GM12878 (cell line): ENCODE results near the gene PRPF40B. TPM values are rescaled to one million over a fixed set of nuclear protein-coding genes. Genes with fewer than 3 reads are reported as not detected.

Experiments used
- BCLAF1 ChIP-seq: fragments of 450-650 bp; IDR thresholded peaks from 2 replicates; pipeline ENCODE4 v1.6.1; 2017; ENCODE audit warnings: antibody characterized with exemption, mild to moderate bottlenecking, moderate library complexity
- EED ChIP-seq: sonication (generic); IDR thresholded peaks from 2 replicates; pipeline ENCODE4 v1.6.1; 2016; ENCODE audit warnings: antibody characterized with exemption, low read depth
- EP300 ChIP-seq, 2 experiments: fragments of 150-350 bp in 1 of 2; IDR thresholded peaks; 2 replicates each; pipeline ENCODE4 v1.6.1; 2011 to 2012; ENCODE audit warnings: low read depth in 2 of 2, low read length in 2 of 2, borderline replicate concordance in 1 of 2, improper control_type of control experiment in 1 of 2, inconsistent platforms in 1 of 2; ENCODE audit not compliant: control insufficient read depth in 1 of 2
- ETV6 ChIP-seq, 2 experiments: fragments of 450-650 bp in 1 of 2; IDR thresholded peaks in 1 of 2; conservative IDR thresholded peaks in 1 of 2; 2 replicates each; pipeline ENCODE4 v1.6.1; 2014; ENCODE audit warnings: antibody characterized with exemption in 1 of 2, borderline replicate concordance in 1 of 2, low read depth in 1 of 2, mild to moderate bottlenecking in 1 of 2, moderate library complexity in 1 of 2
- IKZF1 ChIP-seq: fragments of 450-650 bp; conservative IDR thresholded peaks from 2 replicates; pipeline ENCODE4 v1.6.1; 2017; ENCODE audit warnings: antibody characterized with exemption, mild to moderate bottlenecking
- MEF2A ChIP-seq: IDR thresholded peaks from 2 replicates; pipeline ENCODE4 v1.6.1; 2011; ENCODE audit warnings: low read depth, mild to moderate bottlenecking, low read length, moderate library complexity; ENCODE audit not compliant: insufficient read depth
- RELB ChIP-seq: fragments of 450-650 bp; IDR thresholded peaks from 2 replicates; pipeline ENCODE4 v1.6.1; 2017; ENCODE audit warnings: low read depth, mild to moderate bottlenecking, moderate library complexity
- REST ChIP-seq: IDR thresholded peaks from 2 replicates; pipeline ENCODE4 v1.6.1; 2012; ENCODE audit warnings: mild to moderate bottlenecking, low read depth, low read length
- SUZ12 ChIP-seq: fragments of 200-600 bp; sonication (generic); IDR thresholded peaks from one replicate; pipeline ENCODE4 v1.6.1; 2018; ENCODE audit warnings: antibody characterized with exemption, mild to moderate bottlenecking; ENCODE audit not compliant: unreplicated experiment
- ZNF687 ChIP-seq: fragments of 450-650 bp; IDR thresholded peaks from 2 replicates; pipeline ENCODE4 v1.6.1; 2017; ENCODE audit warnings: mild to moderate bottlenecking, moderate library complexity
- polyA plus RNA-seq, 11 experiments: library from polyadenylated mRNA; depleted of rRNA in 4 of 11; unstranded in 6 of 11; stranded (reverse) in 5 of 11; fragments of >200 nt; fragmentation: Nextera tagmentation in 4 of 11; fragmentation: Illumina TruSeq in 1 of 11; extraction: Ambion mirVana in 4 of 11; extraction: Trizol in 1 of 11; gene quantifications; 1 replicate in 1 of 11; 2 replicates in 10 of 11; pipeline versions ENCODE4 v1.2.1 to v1.2.3, GENCODE V29; 2011 to 2016; ENCODE audit warnings: inconsistent platforms in 2 of 11, missing spikeins in 2 of 11, low read depth in 1 of 11
- total RNA-seq, 4 experiments: library from RNA; depleted of rRNA in 3 of 4; stranded (reverse); fragments of >200 nt in 3 of 4; fragmentation: Illumina TruSeq in 1 of 4; extraction: Trizol in 1 of 4; gene quantifications; 2 replicates each; pipeline versions ENCODE4 v1.2.1 to v1.2.3, GENCODE V29; 2013 to 2021

The PRPF40B gene
- total and polyA plus RNA-seq, 10 of the 15 experiments (the other 5 are each of a cell fraction or from before 2014, with no cell fraction given) = 0.31 to 17.9 (median 7.3) TPM

GRCh38 chr12:49672301-49673217, 49.2 kb downstream of the PRPF40B start (continued):
- TF ChIP-seq BCLAF1 (no peak), EED (peak; percentile 92), REST (no peak), SUZ12 (no peak), ETV6 (conservative IDR thresholded peaks at IDR 0.05 in 1 of 2, IDR thresholded peaks at IDR 0.05 in 1 of 2; ENCODE audit: borderline replicate concordance in 1 of 2, low read depth in 1 of 2) (0 out of 4 replicates have a peak, but pooled peaks of 1 of the 2 experiments have one; percentile 33), IKZF1 (peak; percentile 87), MEF2A (no peak), ZNF687 (0 out of 2 replicates have a peak, but pooled peaks have one; percentile 25), RELB (peak; percentile 84), EP300 (IDR thresholded peaks at IDR 0.05; ENCODE audit: borderline replicate concordance in 1 of 2, control insufficient read depth in 1 of 2, low read depth in 2 of 2, low read length in 2 of 2) (no peak)
